SK-N-MC (cell line): ENCODE data around the gene GPATCH4.

Source experiments
- EZH2 ChIP-seq: fragments of 200-600 bp; sonication (generic); IDR thresholded peaks from one replicate; pipeline ENCODE4 v1.6.1; 2017; ENCODE audit warnings: antibody characterized with exemption
- FOXP2 ChIP-seq: optimal IDR thresholded peaks from 2 replicates; pipeline ENCODE3; 2011; ENCODE audit warnings: mild to moderate bottlenecking, moderate library complexity; ENCODE audit not compliant: insufficient read depth; ENCODE audit errors: extremely low read length, control extremely low read depth
- POLR2AphosphoS5 ChIP-seq: IDR thresholded peaks from 2 replicates; pipeline ENCODE4 v1.6.1; 2012; ENCODE audit warnings: mild to moderate bottlenecking, low read depth, low read length, borderline replicate concordance

DNA sequence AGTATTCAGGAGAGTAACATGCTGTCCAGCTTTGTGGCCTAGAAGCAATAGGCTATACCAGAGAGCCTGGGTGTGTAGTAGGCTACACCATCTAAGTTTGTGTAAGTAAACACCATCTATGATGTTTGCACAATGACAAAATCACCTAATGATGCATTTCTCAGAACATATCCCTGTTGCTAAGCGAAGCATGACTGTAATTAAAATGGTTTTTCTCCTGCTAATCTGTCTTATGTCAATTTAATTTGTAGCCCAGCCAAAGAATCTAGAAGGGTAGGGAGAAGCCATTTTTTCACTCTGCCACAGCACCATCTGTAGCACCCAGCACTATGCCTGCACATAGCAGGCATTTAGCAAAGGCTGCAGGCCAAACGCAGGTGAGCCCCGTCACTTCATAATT is 23.7 kb downstream of the GPATCH4 start:
- TF ChIP-seq EZH2 (no peak), POLR2AphosphoS5 (no peak), FOXP2 (no peak)
